ENCODE data around the gene ACTL9.

Gene ACTL9

GRCh38 chr19:8682931-8683330, 15.7 kb downstream of the ACTL9 start:
- H2AFZ ChIP-seq (ENCODE audit: low read length), result no peak overlapping the region

GRCh38 chr19:8682472-8682871, 16.1 kb downstream of the ACTL9 start:
- H3K9me2 ChIP-seq (replicated peaks; ENCODE audit: low read depth, low read length), result no peaks in the 10 kb centered on the region
- H3K9ac ChIP-seq (ENCODE audit: low read depth, low read length, poor library complexity, severe bottlenecking), result no peak overlapping the region
- H3K79me2 ChIP-seq (ENCODE audit: insufficient read depth, low read length), result no peaks in the 10 kb centered on the region
- no peak overlapping the region for H2AFZ ChIP-seq (ENCODE audit: low read length)
- H3K36me3 ChIP-seq (ENCODE audit: insufficient read depth, low read length), result no peaks in the 10 kb centered on the region
- TF ChIP-seq EZH2phosphoT487 (IDR thresholded peaks at IDR 0.05; ENCODE audit: borderline replicate concordance), result no peak
- no peak for TF ChIP-seq CTCF (conservative IDR thresholded peaks at IDR 0.05; ENCODE audit: low read length)
- peaks cover 29% of the 10 kb centered on the region for H3K4me1 ChIP-seq (ENCODE audit: insufficient read depth, low read length, poor library complexity, severe bottlenecking)
- H3K4me3 ChIP-seq (ENCODE audit: low read length, poor library complexity, severe bottlenecking), result no peak overlapping the region
- H3F3A ChIP-seq (ENCODE audit: low read depth), result no peaks in the 10 kb centered on the region
- H3K27me3 ChIP-seq (ENCODE audit: insufficient read depth, low read length, poor library complexity, severe bottlenecking), result no peaks in the 10 kb centered on the region
- H4K20me1 ChIP-seq (ENCODE audit: insufficient read depth, low read length, poor library complexity, severe bottlenecking), result no peaks in the 10 kb centered on the region
- H3K4me2 ChIP-seq (ENCODE audit: low read depth, low read length, poor library complexity, severe bottlenecking), result no peak overlapping the region
- no peaks in the 10 kb centered on the region for H3K9me3 ChIP-seq (ENCODE audit: insufficient read depth, low read depth, low read length)

More at GRCh38 chr19:8682931-8683330, 15.7 kb downstream of the ACTL9 start:
- Histone ChIP-seq H3K4me3 (ENCODE audit: low read length, poor library complexity, severe bottlenecking) (no peak overlapping the region), H4K20me1 (ENCODE audit: insufficient read depth, low read length, poor library complexity, severe bottlenecking) (no peaks in the 10 kb centered on the region), H3K36me3 (ENCODE audit: insufficient read depth, low read length) (no peaks in the 10 kb centered on the region), H3K9ac (ENCODE audit: low read depth, low read length, poor library complexity, severe bottlenecking) (no peak overlapping the region), H3K4me2 (ENCODE audit: low read depth, low read length, poor library complexity, severe bottlenecking) (no peak overlapping the region), H3K4me1 (ENCODE audit: insufficient read depth, low read length, poor library complexity, severe bottlenecking) (peaks cover 29% of the 10 kb centered on the region), H3K79me2 (ENCODE audit: insufficient read depth, low read length) (no peaks in the 10 kb centered on the region), H3K9me3 (ENCODE audit: insufficient read depth, low read depth, low read length) (no peaks in the 10 kb centered on the region), H3K9me2 (replicated peaks; ENCODE audit: low read depth, low read length) (no peaks in the 10 kb centered on the region), H3K27me3 (ENCODE audit: insufficient read depth, low read length, poor library complexity, severe bottlenecking) (no peaks in the 10 kb centered on the region), H3F3A (ENCODE audit: low read depth) (no peaks in the 10 kb centered on the region)
- no peak for TF ChIP-seq EZH2phosphoT487 (IDR thresholded peaks at IDR 0.05; ENCODE audit: borderline replicate concordance)
- TF ChIP-seq CTCF (conservative IDR thresholded peaks at IDR 0.05; ENCODE audit: low read length), result no peak

GRCh38 chr19:8681345-8682029, 17.1 kb downstream of the ACTL9 start:
- Histone ChIP-seq H3K9me2 (replicated peaks; ENCODE audit: low read depth, low read length) (no peaks in the 10 kb centered on the region), H3K4me3 (ENCODE audit: low read length, poor library complexity, severe bottlenecking) (no peak overlapping the region), H3K4me2 (ENCODE audit: low read depth, low read length, poor library complexity, severe bottlenecking) (no peak overlapping the region), H3K27me3 (ENCODE audit: insufficient read depth, low read length, poor library complexity, severe bottlenecking) (no peaks in the 10 kb centered on the region), H3K9me3 (ENCODE audit: insufficient read depth, low read depth, low read length) (no peaks in the 10 kb centered on the region), H4K20me1 (ENCODE audit: insufficient read depth, low read length, poor library complexity, severe bottlenecking) (no peaks in the 10 kb centered on the region), H3K9ac (ENCODE audit: low read depth, low read length, poor library complexity, severe bottlenecking) (no peak overlapping the region), H3F3A (ENCODE audit: low read depth) (no peaks in the 10 kb centered on the region), H3K36me3 (ENCODE audit: insufficient read depth, low read length) (no peaks in the 10 kb centered on the region), H3K4me1 (ENCODE audit: insufficient read depth, low read length, poor library complexity, severe bottlenecking) (peaks cover 29% of the 10 kb centered on the region), H2AFZ (ENCODE audit: low read length) (no peak overlapping the region), H3K79me2 (ENCODE audit: insufficient read depth, low read length) (no peaks in the 10 kb centered on the region)
- no peak for TF ChIP-seq EZH2phosphoT487 (IDR thresholded peaks at IDR 0.05; ENCODE audit: borderline replicate concordance)
- no peak for TF ChIP-seq CTCF (conservative IDR thresholded peaks at IDR 0.05; ENCODE audit: low read length)

Data from Loucy (cell line).